GM21576 (cell line): Measurements from ENCODE around the gene SLITRK3.
"Not testable (repeated sequence)": the region's sequence is repeated elsewhere in the genome, so short reads cannot be mapped to it uniquely, and the experiment has no call there.

ENCODE experiments used
- ATAC-seq: cut with Tn5 transposase; IDR thresholded peaks from one replicate; pipeline ENCODE4 v1.9.1; 2021; ENCODE audit warnings: mild to moderate bottlenecking, moderate library complexity; ENCODE audit not compliant: unreplicated experiment

SLITRK3 gene

DNA sequence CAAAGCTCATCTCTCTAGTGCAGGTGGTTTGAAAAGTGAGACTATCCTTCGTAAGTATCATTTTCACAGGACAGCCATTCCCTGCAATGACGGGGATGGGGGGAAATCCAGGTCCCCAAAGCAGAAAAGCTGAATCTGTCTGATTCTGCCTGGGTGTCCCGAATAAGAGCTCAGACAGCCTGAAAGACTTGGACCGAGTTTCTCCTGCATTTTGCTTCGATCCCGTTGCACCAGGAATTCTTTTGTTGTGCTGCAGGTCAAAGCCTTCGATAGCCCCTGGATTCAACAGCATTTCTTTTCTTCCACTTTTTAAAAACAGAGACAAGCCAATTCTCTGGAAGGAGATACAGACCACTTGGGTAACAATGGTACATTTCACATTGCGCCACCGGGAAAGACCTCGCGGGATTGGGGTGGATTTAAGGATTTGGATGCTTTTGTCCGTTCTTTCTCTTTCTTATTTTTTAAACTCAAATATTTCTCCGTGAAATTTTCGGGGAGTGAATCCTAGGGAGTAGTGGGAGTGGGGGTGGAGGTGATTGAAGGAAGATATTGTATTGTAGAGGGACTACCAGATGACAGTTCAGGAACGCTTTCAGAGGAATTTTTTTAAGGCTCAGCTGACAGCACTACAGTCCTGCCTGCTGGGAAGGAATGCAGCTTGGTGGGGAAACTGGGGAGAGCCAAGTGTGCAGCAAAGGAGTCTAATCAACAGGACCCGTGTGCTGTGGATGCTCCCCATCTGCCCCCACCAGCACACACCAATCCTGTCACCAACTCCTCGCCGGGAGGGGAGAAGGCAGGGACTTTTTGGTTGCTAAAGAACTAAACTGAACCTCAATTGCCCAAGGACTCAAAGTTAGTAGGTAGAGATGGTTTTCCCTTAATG, 2.6 kb downstream of the SLITRK3 start:
- ATAC-seq: no peak

DNA sequence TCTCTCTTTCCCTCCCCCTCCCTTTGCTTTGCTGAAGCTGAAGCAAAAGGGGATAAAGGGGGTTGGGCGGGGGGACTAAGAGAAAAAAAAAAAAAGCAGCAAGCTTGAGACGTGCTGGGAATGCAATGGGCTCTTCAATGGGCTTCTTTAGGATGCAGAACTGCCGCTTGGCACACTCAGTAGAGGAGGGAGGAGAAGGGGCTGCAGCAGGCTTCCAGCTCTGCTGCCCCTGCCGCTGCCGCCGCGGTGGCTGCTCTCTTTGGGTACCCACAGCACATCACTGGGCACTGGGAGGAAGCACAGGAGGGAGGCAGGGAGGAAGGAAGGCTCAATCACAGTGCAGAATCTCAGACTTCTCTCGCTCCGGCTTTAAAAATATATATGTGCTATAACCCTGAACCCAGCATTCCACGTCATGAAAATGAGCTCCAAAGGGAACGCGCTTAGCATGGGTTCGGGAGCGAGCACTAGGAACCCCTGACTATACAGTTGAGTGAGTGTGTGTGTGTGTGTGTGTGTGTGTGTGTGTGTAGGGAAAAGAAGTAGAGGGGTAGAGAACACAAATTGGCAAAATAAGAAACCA, 3.5 kb downstream of the SLITRK3 start:
- no peak for ATAC-seq

DNA sequence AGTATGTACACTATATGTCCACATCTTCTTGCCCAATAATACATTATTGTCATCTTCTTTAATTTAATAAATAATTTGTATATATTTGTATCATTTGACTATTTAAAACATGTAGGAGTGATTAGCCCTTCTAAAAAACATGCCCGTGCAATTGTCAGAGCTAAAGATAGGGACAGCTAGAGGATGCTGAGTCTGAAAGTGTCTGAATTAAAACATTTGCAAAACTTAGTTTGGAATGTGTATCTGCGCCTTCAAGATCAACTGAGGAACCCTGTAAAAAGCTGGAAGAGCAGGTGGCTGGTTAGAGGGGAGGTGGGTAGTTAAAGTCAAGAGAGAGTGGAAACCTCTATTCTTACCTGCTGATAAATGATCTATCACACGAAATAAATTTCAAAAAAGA, 4.7 kb downstream of the SLITRK3 start:
- ATAC-seq: no peak

DNA sequence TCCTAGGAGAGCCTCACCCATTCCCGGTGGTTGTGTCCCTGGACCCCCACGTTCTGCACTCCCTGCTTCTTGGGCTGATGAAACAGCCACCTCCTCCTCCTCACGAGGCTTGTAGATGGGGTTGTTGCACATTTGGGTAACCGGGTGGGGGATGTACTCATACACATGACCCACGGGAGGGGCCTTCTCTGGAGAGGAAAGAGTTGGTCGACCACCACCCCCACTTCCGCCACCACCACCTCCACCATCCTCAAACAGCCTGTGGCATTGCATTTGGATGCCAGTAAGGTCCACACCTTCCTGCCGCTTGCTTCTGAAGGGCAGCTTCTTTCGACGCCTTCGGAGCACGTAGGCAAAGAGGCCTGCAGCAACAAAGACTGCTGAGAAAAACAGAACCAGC, 7.7 kb downstream of the SLITRK3 start:
- ATAC-seq: no peak

DNA sequence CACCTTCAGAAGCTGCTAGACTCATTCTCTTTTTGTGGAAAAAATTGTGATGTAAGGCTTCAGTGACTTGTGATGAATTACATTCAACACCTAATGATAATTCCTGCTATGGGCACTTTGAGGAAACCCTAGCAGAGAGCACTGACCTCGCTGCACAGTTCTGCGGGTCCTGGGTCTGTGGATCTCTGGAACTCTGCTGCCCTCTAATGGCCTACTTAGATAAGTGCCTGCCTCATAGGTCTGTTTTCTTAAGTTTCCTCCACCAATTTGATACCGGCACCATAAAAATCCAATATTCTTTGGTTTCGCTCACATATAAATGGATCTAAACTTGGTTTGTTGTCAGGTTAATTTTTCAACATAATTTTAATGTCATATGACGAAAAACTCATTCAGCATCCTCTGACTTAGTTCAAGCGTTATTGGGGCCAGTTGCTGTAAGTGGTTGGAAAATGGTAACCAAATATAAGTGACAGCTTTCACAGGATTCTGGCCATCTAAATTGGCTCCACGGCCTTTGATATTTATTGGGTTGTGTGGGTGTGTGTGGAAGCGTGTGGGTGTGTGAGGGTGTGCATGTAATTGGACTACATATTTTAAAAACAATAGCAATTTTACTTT, 10.4 kb downstream of the SLITRK3 start:
- peak; percentile 94 for ATAC-seq

DNA sequence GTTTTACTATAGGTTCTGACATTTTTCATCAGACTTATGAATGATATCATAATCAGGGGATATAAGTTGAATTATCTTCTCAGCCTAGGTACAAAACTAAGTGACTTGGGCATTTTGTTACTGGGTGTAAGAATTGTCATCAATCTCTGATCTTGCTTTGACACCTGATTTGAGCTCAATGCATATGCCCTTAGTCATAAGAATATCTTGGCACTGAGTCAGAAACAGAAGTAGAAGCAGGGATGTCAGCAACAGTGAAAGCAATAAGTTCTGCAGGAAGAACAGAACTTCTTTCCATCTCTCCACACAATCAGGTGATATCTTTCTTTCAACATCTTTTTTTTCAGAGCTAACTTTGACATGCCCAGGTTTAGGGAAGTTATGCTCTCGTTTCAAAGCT, 14.6 kb downstream of the SLITRK3 start:
- no peak for ATAC-seq

DNA sequence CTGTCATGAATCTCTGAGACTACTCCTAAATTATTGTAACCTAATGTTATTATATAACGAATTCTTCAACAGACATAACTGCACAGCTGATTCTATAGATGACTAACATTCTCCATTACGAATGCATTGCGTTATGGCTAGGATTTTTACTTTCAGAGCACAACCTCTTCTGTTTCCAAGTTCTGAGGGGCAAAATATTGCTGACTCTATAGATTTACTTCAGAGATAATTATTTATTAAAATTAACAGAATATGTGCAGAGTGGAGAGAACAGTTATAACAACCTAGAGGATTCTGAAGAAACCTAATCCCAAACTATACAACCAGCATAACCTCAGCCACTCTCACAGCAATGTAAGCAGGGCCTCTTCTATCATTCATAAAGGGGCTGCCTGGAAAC, 25.9 kb downstream of the SLITRK3 start:
- ATAC-seq: no peak

DNA sequence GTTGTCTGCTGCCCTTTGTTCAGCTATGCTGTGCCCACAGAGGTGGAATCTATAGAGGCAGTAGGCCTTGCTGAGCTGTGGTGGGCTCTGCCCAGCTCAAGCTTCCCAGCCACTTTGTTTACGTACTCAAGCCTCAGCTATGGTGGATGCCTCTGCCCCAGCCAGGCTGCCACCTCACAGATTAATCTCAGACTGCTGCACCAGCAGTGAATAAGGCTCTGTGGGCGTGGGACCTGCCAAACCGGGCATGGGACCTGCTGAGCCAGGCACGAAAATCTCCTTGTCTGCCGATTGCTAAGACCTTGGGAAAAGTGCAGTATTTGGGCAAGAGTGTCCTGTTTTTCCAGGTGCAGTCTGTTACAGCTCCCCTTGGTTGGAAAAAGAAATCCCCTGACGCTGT, 26.8 kb downstream of the SLITRK3 start:
- no peak for ATAC-seq

DNA sequence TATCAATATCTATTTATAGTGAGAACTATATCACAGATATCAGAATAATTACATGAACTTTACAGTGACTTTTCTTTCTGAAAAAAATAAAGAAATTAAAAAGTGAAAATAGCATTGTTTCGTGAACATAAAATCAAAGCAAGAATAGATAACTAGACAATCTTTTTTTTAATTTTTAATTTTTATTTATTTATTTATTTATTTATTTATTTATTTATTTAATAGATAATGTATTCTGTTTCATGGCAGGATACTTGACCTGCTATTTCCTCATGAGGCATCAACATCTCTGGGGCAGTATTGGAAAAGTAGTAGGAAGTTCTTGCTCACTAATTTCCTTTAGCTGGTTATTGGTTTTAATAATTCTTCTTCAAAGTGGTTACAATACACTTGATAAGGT, 33.3 kb downstream of the SLITRK3 start:
- ATAC-seq: no peak

DNA sequence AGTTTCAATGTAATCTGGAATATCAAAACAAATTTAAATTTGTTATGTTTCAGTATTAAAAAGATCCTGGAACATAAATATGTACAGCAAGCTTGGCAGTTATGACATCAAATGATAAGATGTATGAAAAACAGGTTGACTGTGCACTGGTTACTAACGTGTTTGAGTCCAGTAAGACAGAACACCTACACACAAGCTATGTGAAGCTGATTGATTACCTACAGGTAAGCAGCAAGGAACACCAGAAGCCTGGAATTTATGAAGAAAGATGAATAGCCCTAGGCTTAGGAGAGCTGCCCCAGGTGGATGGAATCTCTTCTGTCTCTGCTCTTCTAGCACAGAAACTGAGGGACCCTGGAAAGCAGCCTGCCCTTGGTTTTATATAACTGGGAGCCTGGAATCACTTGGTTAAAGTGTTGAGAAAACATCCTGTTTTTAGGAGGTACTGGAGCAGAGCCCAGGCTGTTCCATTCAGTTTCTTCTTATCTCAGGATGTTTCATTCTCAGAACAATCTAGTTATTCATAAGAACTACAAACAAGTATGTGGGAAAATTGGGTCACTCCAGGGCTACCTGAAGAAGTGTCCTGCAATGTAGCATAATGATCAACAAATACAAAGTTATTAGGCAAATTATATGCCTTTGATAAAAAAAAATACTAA, 36.3 kb downstream of the SLITRK3 start:
- no peak for ATAC-seq

DNA sequence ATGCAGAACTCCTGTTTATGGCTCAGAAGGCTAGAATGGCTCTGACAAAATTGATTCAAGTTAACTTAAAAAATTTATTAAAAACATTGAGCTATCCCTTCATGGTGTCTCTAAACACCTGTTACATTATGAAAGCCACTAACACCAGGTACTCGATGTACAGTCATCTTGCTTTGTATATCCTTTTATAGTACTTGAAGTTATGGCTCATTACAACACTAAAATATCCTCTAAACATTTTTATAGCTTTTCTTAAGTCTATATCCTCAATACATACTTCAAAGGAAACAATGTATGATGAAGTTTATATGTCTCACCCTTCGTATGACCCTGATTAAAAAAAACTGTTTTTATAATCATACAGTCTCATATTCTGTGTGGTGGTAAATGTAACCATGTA, 38.2 kb downstream of the SLITRK3 start:
- ATAC-seq: no peak

DNA sequence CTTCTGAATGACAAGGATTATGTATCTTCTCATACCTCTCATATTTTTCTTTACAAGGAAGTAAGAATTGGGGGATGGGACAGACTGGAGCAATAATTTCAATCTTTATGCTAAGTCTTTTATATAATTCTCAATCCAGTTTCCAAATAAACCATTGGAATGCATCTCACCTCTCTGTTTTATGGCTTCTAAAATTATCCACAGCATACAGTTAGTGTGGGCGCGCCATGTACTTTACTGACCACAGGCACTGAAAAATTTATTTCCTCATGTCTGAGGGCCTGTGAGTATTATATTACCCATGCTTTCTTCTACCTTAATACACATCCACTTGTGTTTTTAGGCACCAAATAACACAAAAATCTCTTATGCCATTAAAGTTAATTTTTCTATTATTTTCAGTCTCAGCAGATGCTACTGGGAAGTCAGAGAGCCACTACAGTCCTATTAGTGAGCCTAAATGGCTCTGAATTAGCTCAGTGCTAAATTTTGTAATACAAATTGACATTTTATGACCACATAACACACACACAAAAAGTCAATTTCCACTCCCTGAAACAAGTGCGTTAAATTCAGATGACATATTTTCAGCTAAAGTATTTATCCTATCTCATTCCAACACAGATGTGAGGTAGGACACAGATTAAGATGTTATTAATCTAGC, 39.3 kb downstream of the SLITRK3 start:
- no peak for ATAC-seq

DNA sequence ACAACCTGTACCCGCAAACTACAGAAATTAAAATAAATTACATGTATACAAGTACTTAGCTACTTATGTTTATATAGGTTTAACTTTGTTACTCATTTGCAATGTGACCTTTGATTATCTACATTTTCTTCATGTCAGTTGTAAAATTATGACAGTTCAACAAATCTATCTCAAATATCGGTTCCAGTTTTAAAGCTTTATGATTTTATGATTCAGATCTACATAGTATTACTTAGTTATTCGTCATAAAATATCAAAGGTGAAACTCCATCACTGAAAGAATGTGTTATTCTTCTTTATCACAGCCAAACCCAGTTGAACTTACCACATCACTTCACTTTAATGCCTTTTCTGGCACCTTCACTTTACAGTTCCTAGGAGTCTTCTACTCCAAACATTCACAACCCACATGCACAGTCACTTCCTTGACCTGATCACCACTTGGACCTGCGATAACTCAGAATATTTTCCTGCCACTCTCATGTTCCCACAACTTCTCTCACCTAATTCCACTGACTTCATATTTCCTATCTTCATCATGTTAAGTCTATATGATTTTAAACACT, 47.2 kb downstream of the SLITRK3 start:
- ATAC-seq: no peak

DNA sequence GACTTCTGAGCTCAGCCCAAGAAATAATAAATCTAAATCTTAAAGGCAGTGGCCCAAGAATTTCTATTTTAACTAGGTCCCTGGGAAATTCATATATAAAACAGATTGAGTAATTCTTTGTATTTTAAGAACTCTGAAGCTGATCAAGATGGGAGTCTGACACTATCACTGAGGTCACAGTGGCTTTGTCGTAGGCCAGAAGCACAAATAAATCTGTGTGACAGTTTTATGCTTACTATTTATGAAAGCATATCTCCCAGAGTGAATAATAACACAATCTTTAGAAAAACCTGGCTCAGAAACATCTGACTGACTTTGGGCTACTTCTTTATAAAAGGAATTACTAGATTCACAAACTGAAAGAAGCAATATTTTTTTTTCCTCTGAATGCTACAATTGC, 51.9 kb downstream of the SLITRK3 start:
- no peak for ATAC-seq

DNA sequence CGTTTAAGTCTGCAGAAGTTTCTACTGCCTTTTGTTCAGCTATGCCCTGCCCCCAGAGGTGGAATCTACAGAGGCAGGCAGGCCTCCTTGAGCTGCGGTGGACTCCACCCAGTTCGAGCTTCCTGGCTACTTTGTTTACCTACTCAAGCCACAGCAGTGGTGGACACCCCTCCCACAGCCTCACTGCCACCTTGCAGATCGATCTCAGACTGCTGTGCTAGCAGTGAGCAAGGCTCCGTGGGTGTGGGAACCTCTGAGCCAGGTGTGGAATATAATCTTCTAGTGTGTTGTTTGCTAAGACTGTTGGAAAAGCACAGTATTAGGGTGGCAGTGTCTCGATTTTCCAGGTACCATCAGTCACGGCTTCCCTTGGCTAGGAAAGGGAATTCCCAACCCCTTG, 56.3 kb downstream of the SLITRK3 start:
- ATAC-seq: not testable (repeated sequence)
